CD1c-positive myeloid dendritic cell (primary cell): ENCODE results near the gene COA1.
"Not testable (repeated sequence)": the region's sequence is repeated elsewhere in the genome, so short reads cannot be mapped to it uniquely, and the experiment has no call there.

ENCODE experiments used
- DNase-seq: peaks from one replicate; pipeline ENCODE4 v3.0.0-alpha.2; 2016; ENCODE audit errors: extremely low spot score

The COA1 gene

GRCh38 chr7:43729214-43729923 lies at the start of gene COA1:
Gene COA1 (minus strand): TSS chr7:43729523. CDS start chr7:43648614, 80,909 bp downstream.
- peak; percentile 89 for DNase-seq

- DNase-seq, result not testable (repeated sequence)
Observed at GRCh38 chr7:43778293-43779044, 49.1 kb upstream of the COA1 start.

- DNase-seq, result not testable (repeated sequence)
Observed at GRCh38 chr7:43775255-43775654, 45.9 kb upstream of the COA1 start.

- DNase-seq, result not testable (repeated sequence)
Observed at GRCh38 chr7:43773268-43773667, 43.9 kb upstream of the COA1 start.

- no peak for DNase-seq
Observed at GRCh38 chr7:43771573-43771972, 42.2 kb upstream of the COA1 start.

- DNase-seq, result no peak
Observed at GRCh38 chr7:43771128-43771527, 41.8 kb upstream of the COA1 start.

GRCh38 chr7:43769791-43770465 lies 40.6 kb upstream of the COA1 start:
- no peak for DNase-seq

GRCh38 chr7:43769281-43769680 lies 40.0 kb upstream of the COA1 start:
- peak; percentile 23 for DNase-seq

GRCh38 chr7:43768887-43769272 lies 39.6 kb upstream of the COA1 start:
- no peak for DNase-seq

GRCh38 chr7:43768201-43768886 lies 39.0 kb upstream of the COA1 start:
- DNase-seq, result no peak

- DNase-seq, result no peak
Observed at GRCh38 chr7:43767311-43767710, 38.0 kb upstream of the COA1 start.

GRCh38 chr7:43766564-43766963 lies 37.2 kb upstream of the COA1 start:
- DNase-seq, result no peak

GRCh38 chr7:43764807-43765491 lies 35.6 kb upstream of the COA1 start:
- peak; percentile 68 for DNase-seq

GRCh38 chr7:43764039-43764761 lies 34.9 kb upstream of the COA1 start:
- DNase-seq, result peak; percentile 86

GRCh38 chr7:43763183-43763582 lies 33.9 kb upstream of the COA1 start:
- no peak for DNase-seq

- peak; percentile 57 for DNase-seq
Observed at GRCh38 chr7:43761938-43762692, 32.8 kb upstream of the COA1 start.

GRCh38 chr7:43761382-43761781 lies 32.1 kb upstream of the COA1 start:
- DNase-seq, result no peak

- DNase-seq, result no peak
Observed at GRCh38 chr7:43760861-43761260, 31.5 kb upstream of the COA1 start.

- peak; percentile 43 for DNase-seq
Observed at GRCh38 chr7:43758822-43759683, 29.7 kb upstream of the COA1 start.
